HEK293T (cell line): ENCODE measurements around the gene DAP.

Source experiments
- ELF4 ChIP-seq: fragments of 450-650 bp; IDR thresholded peaks from 2 replicates; pipeline ENCODE4 v1.6.1; 2017; ENCODE audit warnings: antibody characterized with exemption
- FOXA1 ChIP-seq: fragments of 450-650 bp; IDR thresholded peaks from 2 replicates; pipeline ENCODE4 v1.6.1; 2016; ENCODE audit warnings: mild to moderate bottlenecking
- FOXK2 ChIP-seq: fragments of 450-650 bp; IDR thresholded peaks from 2 replicates; pipeline ENCODE4 v1.6.1; 2016; ENCODE audit warnings: mild to moderate bottlenecking
- HDGF ChIP-seq: fragments of 450-650 bp; IDR thresholded peaks from 2 replicates; pipeline ENCODE4 v1.6.1; 2017; ENCODE audit warnings: antibody characterized with exemption, borderline replicate concordance
- NFRKB ChIP-seq: fragments of 450-650 bp; IDR thresholded peaks from 2 replicates; pipeline ENCODE4 v1.6.1; 2016; ENCODE audit warnings: mild to moderate bottlenecking, moderate library complexity
- SP1 ChIP-seq: fragments of 450-650 bp; IDR thresholded peaks from 2 replicates; pipeline ENCODE4 v1.6.1; 2017
- TARDBP ChIP-seq: fragments of 450-650 bp; IDR thresholded peaks from 2 replicates; pipeline ENCODE4 v1.6.1; 2016
- ZNF384 ChIP-seq: fragments of 450-650 bp; IDR thresholded peaks from 2 replicates; pipeline ENCODE4 v1.6.1; 2016

DNA sequence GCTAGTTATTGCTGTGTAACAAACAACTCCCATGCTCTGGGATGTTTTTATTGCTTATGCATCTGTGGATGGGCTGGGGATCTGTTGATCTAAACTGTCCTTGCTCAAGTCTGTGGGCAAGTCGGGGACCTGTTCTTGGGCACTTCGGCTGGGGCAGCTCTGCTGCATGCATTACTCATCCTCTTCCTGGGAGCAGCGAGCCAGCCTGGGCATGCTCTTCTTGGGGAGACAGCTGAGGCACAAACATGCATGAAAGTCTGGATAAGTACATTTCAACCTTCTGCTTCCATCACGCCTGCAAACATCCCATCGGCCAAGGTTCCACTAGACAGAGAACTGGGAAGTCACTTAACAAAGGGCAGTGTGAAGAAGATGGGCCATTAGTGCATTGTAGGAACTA lies 130.9 kb downstream of the DAP start:
- TF ChIP-seq HDGF: no peak
- TF ChIP-seq TARDBP: no peak
- no peak for TF ChIP-seq ZNF384
- TF ChIP-seq ELF4: no peak
- TF ChIP-seq NFRKB: no peak
- TF ChIP-seq FOXK2: no peak
- TF ChIP-seq SP1: no peak
- no peak for TF ChIP-seq FOXA1
